Endothelial cell (in vitro differentiated cells): ENCODE data around the gene MYO19. TPM values are rescaled to one million over a fixed set of nuclear protein-coding genes. Genes with fewer than 3 reads are reported as not detected.
"Not testable (repeated sequence)": the region's sequence is repeated elsewhere in the genome, so short reads cannot be mapped to it uniquely, and the experiment has no call there.

Experiments
- DNase-seq: peaks from one replicate; pipeline ENCODE4 v3.0.0; 2021; ENCODE audit warnings: low spot score
- H3K27ac Mint-ChIP-seq: one replicate; pipeline ENCODE4 v1.8.0; 2021; ENCODE audit warnings: mixed read lengths, inconsistent platforms; ENCODE audit not compliant: unreplicated experiment
- H3K27me3 Mint-ChIP-seq: one replicate; pipeline ENCODE4 v1.8.0; 2021; ENCODE audit warnings: mild to moderate bottlenecking, moderate library complexity, mixed read lengths, inconsistent platforms; ENCODE audit not compliant: unreplicated experiment
- H3K36me3 Mint-ChIP-seq: one replicate; pipeline ENCODE4 v1.8.0; 2021; ENCODE audit warnings: mild to moderate bottlenecking, low read depth, mixed read lengths, inconsistent platforms; ENCODE audit not compliant: unreplicated experiment
- H3K4me1 Mint-ChIP-seq: one replicate; pipeline ENCODE4 v1.8.0; 2021; ENCODE audit warnings: mild to moderate bottlenecking, mixed read lengths, inconsistent platforms; ENCODE audit not compliant: unreplicated experiment
- H3K4me3 Mint-ChIP-seq: one replicate; pipeline ENCODE4 v1.8.0; 2021; ENCODE audit warnings: mild to moderate bottlenecking, mixed read lengths, inconsistent platforms; ENCODE audit not compliant: unreplicated experiment
- H3K9me3 Mint-ChIP-seq: one replicate; pipeline ENCODE4 v1.8.0; 2021; ENCODE audit warnings: mixed read lengths, inconsistent platforms; ENCODE audit not compliant: unreplicated experiment
- CTCF ChIP-seq: fragments of 200-600 bp; sonication (generic); IDR thresholded peaks from one replicate; pipeline ENCODE4 v1.5.0; 2021; ENCODE audit warnings: antibody characterized with exemption; ENCODE audit not compliant: unreplicated experiment
- total RNA-seq: library from RNA; stranded (reverse); fragmentation: NEBNext Ultra II Directional; extraction: Animal tissue kit (Norgen Biotek cat#: 25700); gene quantifications from one replicate; pipeline ENCODE4 v1.2.1, GENCODE V29; 2021; ENCODE audit not compliant: unreplicated experiment

MYO19 gene
- total RNA-seq, 1 donor from 2014 or later: 60.3 TPM

DNA sequence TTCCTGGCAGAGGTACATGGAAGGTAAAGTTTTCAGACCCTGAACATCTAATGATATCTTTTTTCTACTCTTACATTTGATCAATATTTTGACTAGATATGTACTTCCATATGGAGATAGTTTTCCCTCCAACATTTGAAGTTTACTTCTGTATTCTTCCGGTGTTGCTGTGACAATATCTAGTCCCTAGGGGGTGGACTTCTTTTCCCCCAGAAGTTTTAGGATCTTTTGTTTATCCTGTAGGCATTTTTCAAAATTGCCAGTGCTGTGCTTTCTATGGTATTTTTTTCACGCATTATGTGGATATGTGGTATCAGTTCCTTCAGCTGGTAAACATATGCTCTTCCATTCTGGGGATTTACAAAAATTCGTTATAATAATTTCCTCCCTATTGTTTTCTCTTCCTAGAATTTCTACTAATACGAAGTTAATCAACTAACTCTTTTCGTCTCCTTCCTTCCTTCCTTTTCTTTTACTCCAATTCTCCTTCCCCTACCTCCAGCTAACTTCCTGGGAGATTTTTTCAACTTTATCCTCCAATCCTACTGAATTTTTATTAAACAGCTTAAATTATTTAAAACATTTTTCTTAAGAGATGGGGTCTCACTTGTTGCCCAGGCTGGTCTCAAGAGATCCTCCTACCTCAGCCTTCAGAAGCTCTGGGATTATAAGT, 74.3 kb downstream of the MYO19 start:
- no peak for TF ChIP-seq CTCF
- no peaks in the 10 kb centered on the region for H3K4me1 Mint-ChIP-seq
- no peaks in the 10 kb centered on the region for H3K36me3 Mint-ChIP-seq
- H3K27me3 Mint-ChIP-seq: peaks cover under 1% of the 10 kb centered on the region
- no peak overlapping the region for H3K27ac Mint-ChIP-seq
- H3K9me3 Mint-ChIP-seq: no peaks in the 10 kb centered on the region
- no peak for DNase-seq
- H3K4me3 Mint-ChIP-seq: no peak overlapping the region

DNA sequence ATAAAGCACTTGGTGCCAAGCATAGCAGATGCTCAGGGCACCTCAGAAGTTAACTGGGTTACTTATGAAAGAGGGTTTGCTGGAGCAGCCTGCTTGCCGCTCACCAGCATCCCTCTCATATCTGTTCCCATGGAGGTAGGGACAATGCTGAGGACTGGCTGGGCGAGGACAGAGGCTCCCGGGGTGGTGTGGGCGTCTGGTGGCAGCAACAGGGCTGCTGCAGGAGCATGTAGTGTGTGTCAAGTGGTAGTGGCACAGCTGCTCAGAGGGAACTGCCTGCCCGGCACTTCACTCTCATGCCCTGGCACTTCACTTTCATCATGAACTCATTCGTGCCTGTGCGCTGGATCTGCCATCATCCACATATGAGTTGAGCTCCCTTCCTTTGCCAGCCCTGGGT, 75.1 kb downstream of the MYO19 start:
- Mint-ChIP-seq H3K4me1 (no peaks in the 10 kb centered on the region), H3K4me3 (no peak overlapping the region), H3K27me3 (no peaks in the 10 kb centered on the region), H3K9me3 (no peaks in the 10 kb centered on the region), H3K27ac (no peak overlapping the region), H3K36me3 (no peaks in the 10 kb centered on the region)
- no peak for DNase-seq
- no peak for TF ChIP-seq CTCF

DNA sequence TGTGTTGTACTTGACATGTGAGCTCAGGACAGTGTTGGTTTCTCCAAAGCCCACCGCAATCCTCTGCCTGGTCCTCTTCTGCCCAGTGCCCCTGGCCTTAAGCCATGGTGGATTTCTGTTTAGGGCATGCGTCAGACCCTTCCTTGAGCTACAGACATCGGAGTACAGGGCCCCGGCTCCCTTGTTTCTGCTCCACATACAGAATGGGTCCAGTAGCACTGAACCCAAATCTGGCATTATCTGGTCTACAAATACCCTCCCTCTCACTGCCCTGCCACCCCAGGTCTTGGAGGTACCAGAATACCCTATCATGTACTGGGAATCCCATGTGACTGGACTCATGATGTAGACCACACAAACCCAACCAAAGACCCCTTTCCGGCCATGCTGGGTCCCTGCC, 75.6 kb downstream of the MYO19 start:
- Mint-ChIP-seq H3K36me3 (no peaks in the 10 kb centered on the region), H3K4me3 (no peak overlapping the region), H3K27me3 (no peaks in the 10 kb centered on the region), H3K4me1 (no peaks in the 10 kb centered on the region), H3K27ac (no peak overlapping the region), H3K9me3 (no peaks in the 10 kb centered on the region)
- TF ChIP-seq CTCF: no peak
- no peak for DNase-seq

DNA sequence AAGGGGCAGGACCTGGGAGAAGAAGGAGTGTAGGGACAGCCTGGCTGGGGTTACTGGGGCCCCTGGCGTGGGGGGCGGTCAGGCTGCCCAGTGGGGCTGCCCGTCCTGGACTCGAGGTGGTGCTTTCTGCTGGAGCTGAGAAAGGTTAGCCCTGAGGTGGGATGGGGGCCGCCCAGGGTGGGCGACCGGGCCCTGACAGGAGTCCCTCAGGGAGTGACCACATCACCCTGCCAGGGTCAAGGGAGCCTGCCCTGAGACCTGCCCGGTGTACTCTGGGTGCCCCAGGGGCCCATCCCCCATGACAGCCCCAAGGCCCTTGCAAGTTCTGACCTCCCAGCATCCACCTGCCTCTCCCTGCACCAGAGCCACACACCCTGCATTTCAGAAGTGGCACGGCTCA, 77.0 kb downstream of the MYO19 start:
- H3K27me3 Mint-ChIP-seq, H3K4me3 Mint-ChIP-seq, H3K9me3 Mint-ChIP-seq, H3K4me1 Mint-ChIP-seq, H3K36me3 Mint-ChIP-seq, DNase-seq, H3K27ac Mint-ChIP-seq: not testable (repeated sequence)

- H3K9me3 Mint-ChIP-seq, DNase-seq, H3K36me3 Mint-ChIP-seq, H3K27ac Mint-ChIP-seq, H3K4me3 Mint-ChIP-seq, H3K27me3 Mint-ChIP-seq, H3K4me1 Mint-ChIP-seq: not testable (repeated sequence)
These were observed 81.8 kb downstream of the MYO19 start for GRCh38 chr17:36452888-36453287.

DNA sequence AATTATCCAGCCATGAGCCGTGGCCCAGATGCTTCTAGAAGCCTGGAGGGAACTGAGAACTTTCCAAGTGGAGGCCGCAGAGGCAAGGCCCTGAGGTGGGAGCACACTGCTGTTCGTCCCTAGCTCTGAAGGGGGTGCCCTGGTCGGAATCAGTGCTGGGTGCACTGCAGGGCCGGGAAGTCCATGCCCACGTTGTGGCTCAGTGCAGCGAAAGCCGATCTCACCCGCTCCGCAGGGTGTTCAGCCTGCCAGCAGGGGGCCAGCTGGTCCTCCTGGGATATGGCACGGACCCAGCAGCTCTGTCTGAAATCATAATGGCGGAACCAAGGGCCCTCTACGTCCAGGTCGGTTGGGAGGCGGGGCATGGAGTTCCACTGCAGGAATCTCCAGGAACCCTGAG, 84.7 kb downstream of the MYO19 start:
- H3K4me3 Mint-ChIP-seq, H3K4me1 Mint-ChIP-seq, H3K36me3 Mint-ChIP-seq, H3K9me3 Mint-ChIP-seq, DNase-seq, H3K27ac Mint-ChIP-seq, H3K27me3 Mint-ChIP-seq: not testable (repeated sequence)

Other genes starting within 250 kb of the MYO19 start
- gene TBC1D3G, start 211.0 kb downstream of the MYO19 start, total RNA-seq: not detected
- not detected for gene TBC1D3H, start 146.4 kb downstream of the MYO19 start, total RNA-seq
- 46.9 TPM for gene ZNHIT3, start 48.2 kb downstream of the MYO19 start, total RNA-seq
- 5.4 TPM for gene PIGW, start 119 bp upstream of the MYO19 start, total RNA-seq
- 84.4 TPM for gene GGNBP2, start 10.1 kb upstream of the MYO19 start, total RNA-seq
- 3.9 TPM for gene DHRS11, start 57.0 kb upstream of the MYO19 start, total RNA-seq
- 1.7 TPM for gene MRM1, start 66.7 kb upstream of the MYO19 start, total RNA-seq